HepG2 (cell line): ENCODE data around the gene PFDN5. TPM values are rescaled to one million over a fixed set of nuclear protein-coding genes. Genes with fewer than 3 reads are reported as not detected.

Experiments
- ATAC-seq: fragments of 200-7000 bp; cut with Tn5 transposase; 3 replicates; pipeline ENCODE4 v1.9.1; 2020; ENCODE audit warnings: mild to moderate bottlenecking, moderate library complexity
- BruUV-seq: library from RNA; stranded (reverse); fragments of 400-500 nt; replicated peaks from 2 replicates; lab custom pipeline; 2021; lab: Mats Ljungman, UMichigan
- CTCF ChIA-PET: fragments of 300-600 bp; formaldehyde crosslinking; extraction: SDS; loops from one replicate; lab custom pipeline; 2021; ENCODE audit warnings: low total read pairs, inconsistent platforms, low intra/inter-chr PET ratio; lab: Yijun Ruan, JAX
- POLR2A ChIA-PET: fragments of 350-600 bp; sonication (Branson Sonifier 250); formaldehyde crosslinking; loops from one replicate; lab custom pipeline; 2020; ENCODE audit warnings: antibody characterized with exemption, inconsistent platforms; lab: Yijun Ruan, JAX
- DNase-seq: peaks from one replicate; pipeline ENCODE4 v3.0.0-alpha.2; 2015; ENCODE audit warnings: low spot score
- FAIRE-seq: peaks from 3 replicates; lab custom pipeline; 2011; peaks lifted over from hg19 to GRCh38; lab: Jason Lieb, UNC
- H2AFZ ChIP-seq: one replicate; pipeline ENCODE4 v1.6.1; 2011; ENCODE audit warnings: low read length, inconsistent platforms
- H3K27ac ChIP-seq: fragments of 300-600 bp; 3 replicates; pipeline ENCODE4 v1.8.0; 2011; ENCODE audit warnings: mixed run types, mild to moderate bottlenecking, mixed read lengths, low read length, inconsistent platforms; ENCODE audit not compliant: insufficient read depth; ENCODE audit errors: extremely low read length
- H3K27me3 ChIP-seq, 2 experiments: fragments of 200-600 bp in 1 of 2; 2 replicates in 1 of 2; 3 replicates in 1 of 2; pipeline versions ENCODE4 v1.6.0 to v1.8.0; 2011; ENCODE audit warnings: low read length in 2 of 2, mild to moderate bottlenecking in 2 of 2, moderate library complexity in 2 of 2, inconsistent platforms in 1 of 2; ENCODE audit not compliant: insufficient read depth in 2 of 2, control insufficient read depth in 1 of 2
- H3K36me3 ChIP-seq, 2 experiments: fragments of 200-600 bp in 1 of 2; replicated peaks in 1 of 2; 2 replicates in 1 of 2; 3 replicates in 1 of 2; pipeline versions ENCODE4 v1.5.1 to v1.8.0; 2011; ENCODE audit warnings: low read length in 2 of 2, inconsistent platforms in 1 of 2; ENCODE audit not compliant: insufficient read depth in 2 of 2, control insufficient read depth in 1 of 2
- H3K4me1 ChIP-seq: 2 replicates; pipeline ENCODE4 v1.5.1; 2012; ENCODE audit warnings: low read length, inconsistent platforms; ENCODE audit not compliant: insufficient read depth
- H3K4me2 ChIP-seq: 2 replicates; pipeline ENCODE4 v1.6.0; 2011; ENCODE audit warnings: low read depth, low read length, inconsistent platforms
- H3K4me3 ChIP-seq, 3 experiments: fragments of 200-600 bp in 1 of 3; sonication (generic), shearing (Covaris generic) in 1 of 3; replicated peaks in 1 of 3; 2 replicates each; pipeline ENCODE4 v1.5.1; 2011 to 2016; ENCODE audit warnings: low read length in 3 of 3, inconsistent platforms in 2 of 3, low read depth in 2 of 3, mild to moderate bottlenecking in 2 of 3, control low read depth in 1 of 3, mixed read lengths in 1 of 3; ENCODE audit not compliant: insufficient read depth in 1 of 3
- H3K79me2 ChIP-seq: one replicate; pipeline ENCODE4 v1.6.1; 2011; ENCODE audit warnings: low read length, inconsistent platforms; ENCODE audit not compliant: insufficient read depth
- H3K9ac ChIP-seq: 2 replicates; pipeline ENCODE4 v1.6.0; 2011; ENCODE audit warnings: mild to moderate bottlenecking, low read depth, low read length, inconsistent platforms; ENCODE audit not compliant: insufficient read depth
- H3K9me3 ChIP-seq: 2 replicates; pipeline ENCODE4 v1.5.1; 2012; ENCODE audit warnings: mild to moderate bottlenecking, low read length
- H4K20me1 ChIP-seq: 2 replicates; pipeline ENCODE4 v1.6.0; 2011; ENCODE audit warnings: inconsistent platforms, mild to moderate bottlenecking, low read length, moderate library complexity; ENCODE audit not compliant: insufficient read depth
- GFI1 ChIP-seq: sonication (generic); formaldehyde crosslinking; IDR thresholded peaks from 2 replicates; pipeline ENCODE4 v1.5.0; 2020; ENCODE audit warnings: missing genetic modification reagents, mild to moderate bottlenecking, borderline replicate concordance
- ZMAT3 ChIP-seq: sonication (generic); formaldehyde crosslinking; conservative IDR thresholded peaks from 2 replicates; pipeline ENCODE4 v1.7.0; 2021; ENCODE audit warnings: missing genetic modification reagents
- ZNF260 ChIP-seq: sonication (generic); formaldehyde crosslinking; IDR thresholded peaks from 2 replicates; pipeline ENCODE4 v1.4.0; 2020; ENCODE audit warnings: missing genetic modification reagents, low read depth, mild to moderate bottlenecking, borderline replicate concordance
- ZNF510 ChIP-seq: sonication (generic); formaldehyde crosslinking; IDR thresholded peaks from 2 replicates; pipeline ENCODE4 v1.4.0; 2020; ENCODE audit warnings: low read depth, mild to moderate bottlenecking, missing genetic modification reagents
- WGBS: methylation state at CpG from one replicate; pipeline ENCODE4 v1.1.6; 2017; ENCODE audit warnings: low lambda C conversion rate; 5-methylcytosine and 5-hydroxymethylcytosine counted together
- in situ Hi-C: cut with HindIII; loops from 2 replicates; pipeline ENCODE4 v1.10.0; 2017; ENCODE audit warnings: low pct_unique_long_range_greater_than_20kb; ENCODE audit not compliant: extremely low pct_ligation_motif_present
- intact Hi-C: fragments of 100-400 bp; cut with micrococcal nuclease; formaldehyde crosslinking; loops from one replicate; pipeline ENCODE4 v1.10.0; 2022; ENCODE audit not compliant: unreplicated experiment
- polyA plus RNA-seq, 8 experiments: library from polyadenylated mRNA; depleted of rRNA in 3 of 8; stranded (reverse) in 7 of 8; unstranded in 1 of 8; fragments of >200 nt; fragmentation: Illumina TruSeq in 4 of 8; extraction: Trizol in 4 of 8; gene quantifications; 2 replicates each; pipeline versions ENCODE4 v1.2.1 to v1.2.3, GENCODE V29; 2011 to 2016; ENCODE audit warnings: low read depth in 4 of 8, missing spikeins in 1 of 8, mixed read lengths in 1 of 8; ENCODE audit not compliant: insufficient read depth in 1 of 8
- total RNA-seq, 5 experiments: library from RNA; depleted of rRNA; stranded (reverse); fragments of >200 nt; fragmentation: Illumina TruSeq; extraction: Trizol; gene quantifications; 2 replicates each; pipeline ENCODE4 v1.2.3, GENCODE V29; 2016; ENCODE audit warnings: low read depth in 1 of 5
- TF ChIP-seq, protein P1 (sequence below): IDR thresholded peaks from 2 replicates; pipeline ENCODE4 v1.6.1; 2016; ENCODE audit warnings: low read depth, missing genetic modification reagents, missing compliant biosample characterization
- TF ChIP-seq, protein P2 (sequence below): sonication (generic); formaldehyde crosslinking; IDR thresholded peaks from 2 replicates; pipeline ENCODE4 v1.5.0; 2020; ENCODE audit warnings: missing genetic modification reagents, mild to moderate bottlenecking, borderline replicate concordance
- TF ChIP-seq, protein P3 (sequence below): sonication (generic); formaldehyde crosslinking; IDR thresholded peaks from 2 replicates; pipeline ENCODE4 v1.5.1; 2020; ENCODE audit warnings: missing genetic modification reagents, mild to moderate bottlenecking, borderline replicate concordance
- TF ChIP-seq, protein P4 (sequence below): sonication (generic); formaldehyde crosslinking; IDR thresholded peaks from 2 replicates; pipeline ENCODE4 v1.5.0; 2020; ENCODE audit warnings: mild to moderate bottlenecking, missing genetic modification reagents

PFDN5 gene
- total and polyA plus RNA-seq, 2 of the 13 experiments (the other 11 are each of a cell fraction or from before 2014, with no cell fraction given), result 449 to 462 TPM

DNA sequence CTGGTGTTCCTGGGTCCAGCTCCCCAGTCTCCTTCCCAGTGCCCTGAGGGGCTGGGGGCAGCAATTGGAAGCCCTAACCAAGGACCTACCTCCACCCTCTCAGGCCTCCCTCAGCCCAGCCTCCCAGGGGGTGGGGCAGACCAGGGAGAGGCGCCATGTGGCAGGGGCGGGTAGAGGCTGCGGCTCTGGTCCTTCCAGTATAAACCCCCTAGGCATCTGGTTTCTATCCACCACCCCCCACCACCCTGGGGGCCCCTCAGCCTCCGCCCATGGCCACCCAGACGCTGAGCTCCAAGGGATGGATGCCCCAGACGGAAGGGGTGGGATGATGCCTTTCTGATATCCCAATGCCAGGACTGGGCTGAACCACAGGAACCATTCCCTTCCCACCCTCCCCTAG is 43.6 kb downstream of the PFDN5 start:
- intact Hi-C loops, result no loop called here
- no peak for DNase-seq

More for the DNA sequence above, 43.6 kb downstream of the PFDN5 start:
- Histone ChIP-seq H3K27me3 (peaks cover 7 to 68% of the 10 kb centered on the region in 2 experiments), H3K79me2 (no peaks in the 10 kb centered on the region), H3K27ac (no peak overlapping the region), H3K4me1 (no peaks in the 10 kb centered on the region), H3K9me3 (no peaks in the 10 kb centered on the region), H3K4me3 (no peak overlapping the region), H4K20me1 (no peaks in the 10 kb centered on the region), H3K9ac (no peak overlapping the region), H2AFZ (no peak overlapping the region), H3K36me3 (no peaks in the 10 kb centered on the region), H3K4me2 (no peak overlapping the region)
- CTCF ChIA-PET, result no interaction called here
- no CpG with 5 or more reads among the region's 6 CpGs for WGBS
- TF ChIP-seq ZNF260 (CRISPR knock-in tag) (no peak), ZNF510 (CRISPR knock-in tag) (no peak), ZMAT3 (no peak), GFI1 (no peak)
- TF ChIP-seq, protein P1, sequence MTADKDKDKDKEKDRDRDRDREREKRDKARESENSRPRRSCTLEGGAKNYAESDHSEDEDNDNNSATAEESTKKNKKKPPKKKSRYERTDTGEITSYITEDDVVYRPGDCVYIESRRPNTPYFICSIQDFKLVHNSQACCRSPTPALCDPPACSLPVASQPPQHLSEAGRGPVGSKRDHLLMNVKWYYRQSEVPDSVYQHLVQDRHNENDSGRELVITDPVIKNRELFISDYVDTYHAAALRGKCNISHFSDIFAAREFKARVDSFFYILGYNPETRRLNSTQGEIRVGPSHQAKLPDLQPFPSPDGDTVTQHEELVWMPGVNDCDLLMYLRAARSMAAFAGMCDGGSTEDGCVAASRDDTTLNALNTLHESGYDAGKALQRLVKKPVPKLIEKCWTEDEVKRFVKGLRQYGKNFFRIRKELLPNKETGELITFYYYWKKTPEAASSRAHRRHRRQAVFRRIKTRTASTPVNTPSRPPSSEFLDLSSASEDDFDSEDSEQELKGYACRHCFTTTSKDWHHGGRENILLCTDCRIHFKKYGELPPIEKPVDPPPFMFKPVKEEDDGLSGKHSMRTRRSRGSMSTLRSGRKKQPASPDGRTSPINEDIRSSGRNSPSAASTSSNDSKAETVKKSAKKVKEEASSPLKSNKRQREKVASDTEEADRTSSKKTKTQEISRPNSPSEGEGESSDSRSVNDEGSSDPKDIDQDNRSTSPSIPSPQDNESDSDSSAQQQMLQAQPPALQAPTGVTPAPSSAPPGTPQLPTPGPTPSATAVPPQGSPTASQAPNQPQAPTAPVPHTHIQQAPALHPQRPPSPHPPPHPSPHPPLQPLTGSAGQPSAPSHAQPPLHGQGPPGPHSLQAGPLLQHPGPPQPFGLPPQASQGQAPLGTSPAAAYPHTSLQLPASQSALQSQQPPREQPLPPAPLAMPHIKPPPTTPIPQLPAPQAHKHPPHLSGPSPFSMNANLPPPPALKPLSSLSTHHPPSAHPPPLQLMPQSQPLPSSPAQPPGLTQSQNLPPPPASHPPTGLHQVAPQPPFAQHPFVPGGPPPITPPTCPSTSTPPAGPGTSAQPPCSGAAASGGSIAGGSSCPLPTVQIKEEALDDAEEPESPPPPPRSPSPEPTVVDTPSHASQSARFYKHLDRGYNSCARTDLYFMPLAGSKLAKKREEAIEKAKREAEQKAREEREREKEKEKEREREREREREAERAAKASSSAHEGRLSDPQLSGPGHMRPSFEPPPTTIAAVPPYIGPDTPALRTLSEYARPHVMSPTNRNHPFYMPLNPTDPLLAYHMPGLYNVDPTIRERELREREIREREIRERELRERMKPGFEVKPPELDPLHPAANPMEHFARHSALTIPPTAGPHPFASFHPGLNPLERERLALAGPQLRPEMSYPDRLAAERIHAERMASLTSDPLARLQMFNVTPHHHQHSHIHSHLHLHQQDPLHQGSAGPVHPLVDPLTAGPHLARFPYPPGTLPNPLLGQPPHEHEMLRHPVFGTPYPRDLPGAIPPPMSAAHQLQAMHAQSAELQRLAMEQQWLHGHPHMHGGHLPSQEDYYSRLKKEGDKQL (CRISPR knock-in tag), result no peak
- TF ChIP-seq, protein P2, sequence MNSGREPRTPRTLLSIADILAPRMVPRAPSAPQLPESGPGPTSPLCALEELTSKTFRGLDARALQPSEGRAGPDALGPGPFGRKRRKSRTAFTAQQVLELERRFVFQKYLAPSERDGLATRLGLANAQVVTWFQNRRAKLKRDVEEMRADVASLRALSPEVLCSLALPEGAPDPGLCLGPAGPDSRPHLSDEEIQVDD (CRISPR knock-in tag), result no peak
- TF ChIP-seq, protein P3, sequence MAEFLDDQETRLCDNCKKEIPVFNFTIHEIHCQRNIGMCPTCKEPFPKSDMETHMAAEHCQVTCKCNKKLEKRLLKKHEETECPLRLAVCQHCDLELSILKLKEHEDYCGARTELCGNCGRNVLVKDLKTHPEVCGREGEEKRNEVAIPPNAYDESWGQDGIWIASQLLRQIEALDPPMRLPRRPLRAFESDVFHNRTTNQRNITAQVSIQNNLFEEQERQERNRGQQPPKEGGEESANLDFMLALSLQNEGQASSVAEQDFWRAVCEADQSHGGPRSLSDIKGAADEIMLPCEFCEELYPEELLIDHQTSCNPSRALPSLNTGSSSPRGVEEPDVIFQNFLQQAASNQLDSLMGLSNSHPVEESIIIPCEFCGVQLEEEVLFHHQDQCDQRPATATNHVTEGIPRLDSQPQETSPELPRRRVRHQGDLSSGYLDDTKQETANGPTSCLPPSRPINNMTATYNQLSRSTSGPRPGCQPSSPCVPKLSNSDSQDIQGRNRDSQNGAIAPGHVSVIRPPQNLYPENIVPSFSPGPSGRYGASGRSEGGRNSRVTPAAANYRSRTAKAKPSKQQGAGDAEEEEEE (CRISPR knock-in tag), result no peak
- TF ChIP-seq, protein P4, sequence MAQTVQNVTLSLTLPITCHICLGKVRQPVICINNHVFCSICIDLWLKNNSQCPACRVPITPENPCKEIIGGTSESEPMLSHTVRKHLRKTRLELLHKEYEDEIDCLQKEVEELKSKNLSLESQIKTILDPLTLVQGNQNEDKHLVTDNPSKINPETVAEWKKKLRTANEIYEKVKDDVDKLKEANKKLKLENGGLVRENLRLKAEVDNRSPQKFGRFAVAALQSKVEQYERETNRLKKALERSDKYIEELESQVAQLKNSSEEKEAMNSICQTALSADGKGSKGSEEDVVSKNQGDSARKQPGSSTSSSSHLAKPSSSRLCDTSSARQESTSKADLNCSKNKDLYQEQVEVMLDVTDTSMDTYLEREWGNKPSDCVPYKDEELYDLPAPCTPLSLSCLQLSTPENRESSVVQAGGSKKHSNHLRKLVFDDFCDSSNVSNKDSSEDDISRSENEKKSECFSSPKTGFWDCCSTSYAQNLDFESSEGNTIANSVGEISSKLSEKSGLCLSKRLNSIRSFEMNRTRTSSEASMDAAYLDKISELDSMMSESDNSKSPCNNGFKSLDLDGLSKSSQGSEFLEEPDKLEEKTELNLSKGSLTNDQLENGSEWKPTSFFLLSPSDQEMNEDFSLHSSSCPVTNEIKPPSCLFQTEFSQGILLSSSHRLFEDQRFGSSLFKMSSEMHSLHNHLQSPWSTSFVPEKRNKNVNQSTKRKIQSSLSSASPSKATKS (CRISPR knock-in tag), result no peak
- no peak for FAIRE-seq
- no TSS peak for BruUV-seq
- ATAC-seq, result no peak
- POLR2A ChIA-PET, result no interaction called here
- in situ Hi-C loops, result no loop called here
